ENCODE measurements around the gene FMN1.

GRCh38 chr15:33009026-33009425, 185.5 kb downstream of the FMN1 start:
- TF ChIP-seq, protein P1, sequence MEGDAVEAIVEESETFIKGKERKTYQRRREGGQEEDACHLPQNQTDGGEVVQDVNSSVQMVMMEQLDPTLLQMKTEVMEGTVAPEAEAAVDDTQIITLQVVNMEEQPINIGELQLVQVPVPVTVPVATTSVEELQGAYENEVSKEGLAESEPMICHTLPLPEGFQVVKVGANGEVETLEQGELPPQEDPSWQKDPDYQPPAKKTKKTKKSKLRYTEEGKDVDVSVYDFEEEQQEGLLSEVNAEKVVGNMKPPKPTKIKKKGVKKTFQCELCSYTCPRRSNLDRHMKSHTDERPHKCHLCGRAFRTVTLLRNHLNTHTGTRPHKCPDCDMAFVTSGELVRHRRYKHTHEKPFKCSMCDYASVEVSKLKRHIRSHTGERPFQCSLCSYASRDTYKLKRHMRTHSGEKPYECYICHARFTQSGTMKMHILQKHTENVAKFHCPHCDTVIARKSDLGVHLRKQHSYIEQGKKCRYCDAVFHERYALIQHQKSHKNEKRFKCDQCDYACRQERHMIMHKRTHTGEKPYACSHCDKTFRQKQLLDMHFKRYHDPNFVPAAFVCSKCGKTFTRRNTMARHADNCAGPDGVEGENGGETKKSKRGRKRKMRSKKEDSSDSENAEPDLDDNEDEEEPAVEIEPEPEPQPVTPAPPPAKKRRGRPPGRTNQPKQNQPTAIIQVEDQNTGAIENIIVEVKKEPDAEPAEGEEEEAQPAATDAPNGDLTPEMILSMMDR (IDR thresholded peaks at IDR 0.05): no peak
- TF ChIP-seq POLR2A (IDR thresholded peaks at IDR 0.05) (no peak), EP300 (IDR thresholded peaks at IDR 0.05) (no peak), POLR2AphosphoS5 (IDR thresholded peaks at IDR 0.05) (no peak)
